Stimulated activated CD8-positive, alpha-beta memory T cell treated with anti-CD3 and anti-CD28 coated beads, Interleukin-15, amount 100 ng/mL, for 24 hours (primary cell): ENCODE measurements around the gene PPIB.
"Not testable (repeated sequence)": the region's sequence is repeated elsewhere in the genome, so short reads cannot be mapped to it uniquely, and the experiment has no call there.

Experiments
- DNase-seq: peaks from one replicate; pipeline ENCODE4 v3.0.0-alpha.2; 2020; ENCODE audit warnings: low read depth

PPIB gene

GRCh38 chr15:64110108-64110701 is 52.6 kb downstream of the PPIB start:
- DNase-seq, result not testable (repeated sequence)

- DNase-seq, result no peak
Observed at GRCh38 chr15:64107337-64107736, 55.5 kb downstream of the PPIB start.
